Measurements from ENCODE around the gene PRM2.

The PRM2 gene

DNA sequence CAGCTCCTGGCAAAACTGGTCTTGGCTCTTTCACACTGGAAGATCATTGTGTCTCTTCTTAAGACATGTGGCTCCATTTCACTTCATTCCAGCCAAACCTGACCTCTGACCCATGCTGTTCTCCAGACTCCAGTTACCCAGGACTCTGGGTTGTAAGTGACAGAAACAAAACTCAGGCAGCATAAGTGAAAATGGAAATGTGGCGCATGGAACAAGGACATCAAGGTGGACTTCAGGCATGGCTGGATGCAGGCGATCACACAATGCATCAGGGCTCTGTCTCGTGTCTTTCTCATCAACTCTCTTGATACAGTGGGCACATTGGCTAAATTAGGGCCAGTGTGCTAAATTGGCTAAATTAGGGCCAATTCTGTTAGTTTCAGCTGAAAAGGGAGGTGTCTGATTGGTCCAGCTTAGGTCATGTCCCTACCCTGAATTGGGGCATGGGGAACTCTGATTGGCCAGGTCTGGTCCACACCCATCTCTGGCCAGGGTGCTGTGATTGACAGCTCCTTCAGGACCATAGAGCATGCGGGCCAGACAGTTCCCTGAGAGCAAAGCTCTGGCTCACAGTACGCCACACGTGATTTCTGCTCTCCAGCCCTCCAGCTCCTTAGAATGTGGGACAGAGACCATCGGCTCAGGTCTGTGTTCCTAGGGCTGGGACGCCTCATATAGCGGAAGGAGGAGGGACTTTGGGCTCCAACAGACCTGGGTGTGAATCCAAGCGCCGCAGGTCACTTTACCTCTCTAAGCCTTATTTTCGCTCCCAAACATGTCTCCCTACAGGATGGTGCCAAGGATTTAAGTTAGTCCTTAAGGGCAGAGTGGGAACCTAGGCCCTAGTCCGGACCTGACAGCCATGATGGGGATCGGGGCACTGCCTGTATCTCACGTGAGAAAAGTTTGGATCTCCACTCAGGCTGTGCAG, 37.7 kb downstream of the PRM2 start:
- Histone ChIP-seq H3K27ac (no peak overlapping the region), H3K27me3 (peaks cover 8% of the 10 kb centered on the region), H3K4me3 (ENCODE audit: low read depth in 1 of 2, low read length in 1 of 2) (no peak overlapping the region), H3K36me3 (no peaks in the 10 kb centered on the region), H3K9me3 (no peaks in the 10 kb centered on the region), H3K4me1 (ENCODE audit: control insufficient read depth in 1 of 2, insufficient read depth in 1 of 2, low read depth in 1 of 2, low read length in 1 of 2) (peaks cover 11 to 12% of the 10 kb centered on the region in 2 experiments)
- TF ChIP-seq, protein P1, sequence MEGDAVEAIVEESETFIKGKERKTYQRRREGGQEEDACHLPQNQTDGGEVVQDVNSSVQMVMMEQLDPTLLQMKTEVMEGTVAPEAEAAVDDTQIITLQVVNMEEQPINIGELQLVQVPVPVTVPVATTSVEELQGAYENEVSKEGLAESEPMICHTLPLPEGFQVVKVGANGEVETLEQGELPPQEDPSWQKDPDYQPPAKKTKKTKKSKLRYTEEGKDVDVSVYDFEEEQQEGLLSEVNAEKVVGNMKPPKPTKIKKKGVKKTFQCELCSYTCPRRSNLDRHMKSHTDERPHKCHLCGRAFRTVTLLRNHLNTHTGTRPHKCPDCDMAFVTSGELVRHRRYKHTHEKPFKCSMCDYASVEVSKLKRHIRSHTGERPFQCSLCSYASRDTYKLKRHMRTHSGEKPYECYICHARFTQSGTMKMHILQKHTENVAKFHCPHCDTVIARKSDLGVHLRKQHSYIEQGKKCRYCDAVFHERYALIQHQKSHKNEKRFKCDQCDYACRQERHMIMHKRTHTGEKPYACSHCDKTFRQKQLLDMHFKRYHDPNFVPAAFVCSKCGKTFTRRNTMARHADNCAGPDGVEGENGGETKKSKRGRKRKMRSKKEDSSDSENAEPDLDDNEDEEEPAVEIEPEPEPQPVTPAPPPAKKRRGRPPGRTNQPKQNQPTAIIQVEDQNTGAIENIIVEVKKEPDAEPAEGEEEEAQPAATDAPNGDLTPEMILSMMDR (IDR thresholded peaks at IDR 0.05): no peak

DNA sequence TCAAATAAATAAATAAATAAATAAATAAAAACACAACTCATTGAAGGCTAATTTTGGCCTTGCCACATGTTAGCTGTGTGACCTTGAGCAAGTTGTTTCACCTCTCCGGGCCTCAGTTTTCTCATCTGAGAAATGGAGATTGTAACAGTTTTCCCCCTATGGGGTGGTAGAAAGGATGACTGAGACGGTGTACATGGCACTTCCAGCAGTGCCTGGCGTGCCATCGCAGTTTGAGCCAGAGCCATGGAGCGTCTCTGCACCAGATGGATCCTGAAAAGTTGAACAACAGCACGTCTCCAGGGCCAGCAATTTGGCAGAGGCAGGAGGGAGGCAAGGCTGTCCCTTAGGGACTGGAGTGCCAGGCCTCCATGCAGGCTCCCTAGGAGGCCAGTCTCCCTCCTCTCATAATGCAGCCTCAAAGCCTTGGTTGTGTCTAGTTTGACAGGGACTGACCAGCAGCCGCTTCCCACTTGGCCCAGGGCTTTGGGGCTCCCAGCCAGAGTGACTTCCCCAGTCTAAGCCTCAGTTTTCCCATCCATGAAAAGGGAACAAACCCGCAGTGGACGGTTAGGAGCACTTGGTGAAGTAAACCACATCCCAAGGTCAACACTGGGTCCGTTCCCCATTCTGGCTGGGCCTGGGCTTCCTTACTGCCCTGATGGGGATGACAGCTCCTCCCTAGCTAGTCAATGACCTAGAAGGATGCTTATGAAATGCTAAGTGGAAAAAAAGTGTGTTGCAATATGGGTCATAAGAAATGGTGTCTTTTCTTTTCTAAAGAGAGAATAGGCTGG, 39.6 kb downstream of the PRM2 start:
- no peaks in the 10 kb centered on the region for H3K9me3 ChIP-seq
- no peaks in the 10 kb centered on the region for H3K36me3 ChIP-seq
- no peak overlapping the region for H3K27ac ChIP-seq
- peaks cover 10% of the 10 kb centered on the region for H3K27me3 ChIP-seq
- H3K4me1 ChIP-seq (ENCODE audit: control insufficient read depth in 1 of 2, insufficient read depth in 1 of 2, low read depth in 1 of 2, low read length in 1 of 2): peaks cover 18 to 22% of the 10 kb centered on the region in 2 experiments
- no peak overlapping the region for H3K4me3 ChIP-seq (ENCODE audit: low read depth in 1 of 2, low read length in 1 of 2)
- TF ChIP-seq, protein P1 (IDR thresholded peaks at IDR 0.05): no peak

DNA sequence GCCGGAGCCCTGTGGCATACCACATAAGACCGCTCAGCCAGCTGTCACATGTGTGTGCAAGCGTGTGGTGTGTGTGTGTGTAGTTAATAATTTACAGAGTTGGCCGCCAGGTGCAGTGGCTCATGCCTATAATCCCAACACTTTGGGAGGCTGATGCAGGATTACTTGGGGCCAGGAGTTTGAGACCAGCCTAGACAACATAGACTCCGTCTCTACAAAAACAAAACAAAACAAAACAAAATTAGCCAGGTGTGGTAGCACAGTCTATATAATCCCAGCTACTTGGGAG, 40.6 kb downstream of the PRM2 start:
- H3K27me3 ChIP-seq: peaks cover 10% of the 10 kb centered on the region
- no peaks in the 10 kb centered on the region for H3K9me3 ChIP-seq
- peaks cover 18 to 22% of the 10 kb centered on the region in 2 experiments for H3K4me1 ChIP-seq (ENCODE audit: control insufficient read depth in 1 of 2, insufficient read depth in 1 of 2, low read depth in 1 of 2, low read length in 1 of 2)
- TF ChIP-seq, protein P1 (IDR thresholded peaks at IDR 0.05): no peak
- H3K4me3 ChIP-seq (ENCODE audit: low read depth in 1 of 2, low read length in 1 of 2): no peak overlapping the region
- no peak overlapping the region for H3K27ac ChIP-seq
- no peaks in the 10 kb centered on the region for H3K36me3 ChIP-seq

DNA sequence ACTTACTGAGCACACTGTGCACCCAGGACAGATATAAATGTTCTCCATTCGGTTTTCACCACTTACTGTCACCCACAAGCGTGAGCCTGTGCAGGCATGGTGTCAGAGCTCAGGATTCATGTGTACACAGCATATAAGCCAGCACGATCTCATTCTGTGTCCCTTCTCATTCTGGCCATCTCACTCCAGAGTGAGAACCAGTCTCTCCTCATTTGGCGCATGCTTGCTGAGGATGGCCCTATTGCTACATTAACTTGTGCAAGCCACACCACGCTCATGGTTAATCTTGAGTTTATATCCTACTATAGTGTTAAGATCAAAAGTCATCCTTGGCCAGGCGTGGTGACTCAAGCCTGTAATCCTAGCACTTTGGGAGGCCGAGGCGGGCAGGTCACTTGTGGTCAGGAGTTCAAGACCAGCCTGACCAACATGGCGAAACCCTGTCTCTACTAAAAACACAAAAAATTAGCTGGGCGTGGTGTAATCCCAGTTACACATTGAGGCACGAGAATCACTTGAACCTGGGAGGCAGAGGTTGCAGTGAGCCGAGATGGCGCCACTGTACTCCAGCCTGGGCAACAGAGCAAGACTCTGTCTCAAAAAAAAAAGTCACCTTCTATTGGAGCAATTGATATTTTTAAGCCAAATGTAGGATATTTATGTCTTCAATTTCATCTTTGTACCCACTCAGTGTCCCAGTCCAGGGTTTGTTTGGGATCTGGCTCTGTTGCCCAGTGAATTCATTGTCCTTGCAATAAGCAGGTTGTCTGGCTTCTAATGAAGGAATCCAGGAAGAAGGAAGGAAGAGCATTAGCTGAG, 41.2 kb downstream of the PRM2 start:
- no peaks in the 10 kb centered on the region for H3K9me3 ChIP-seq
- H3K4me3 ChIP-seq (ENCODE audit: low read depth in 1 of 2, low read length in 1 of 2): no peak overlapping the region
- peaks cover 18 to 22% of the 10 kb centered on the region in 2 experiments for H3K4me1 ChIP-seq (ENCODE audit: control insufficient read depth in 1 of 2, insufficient read depth in 1 of 2, low read depth in 1 of 2, low read length in 1 of 2)
- peaks cover 10% of the 10 kb centered on the region for H3K27me3 ChIP-seq
- TF ChIP-seq, protein P1 (IDR thresholded peaks at IDR 0.05): no peak
- H3K27ac ChIP-seq: no peak overlapping the region
- no peaks in the 10 kb centered on the region for H3K36me3 ChIP-seq

DNA sequence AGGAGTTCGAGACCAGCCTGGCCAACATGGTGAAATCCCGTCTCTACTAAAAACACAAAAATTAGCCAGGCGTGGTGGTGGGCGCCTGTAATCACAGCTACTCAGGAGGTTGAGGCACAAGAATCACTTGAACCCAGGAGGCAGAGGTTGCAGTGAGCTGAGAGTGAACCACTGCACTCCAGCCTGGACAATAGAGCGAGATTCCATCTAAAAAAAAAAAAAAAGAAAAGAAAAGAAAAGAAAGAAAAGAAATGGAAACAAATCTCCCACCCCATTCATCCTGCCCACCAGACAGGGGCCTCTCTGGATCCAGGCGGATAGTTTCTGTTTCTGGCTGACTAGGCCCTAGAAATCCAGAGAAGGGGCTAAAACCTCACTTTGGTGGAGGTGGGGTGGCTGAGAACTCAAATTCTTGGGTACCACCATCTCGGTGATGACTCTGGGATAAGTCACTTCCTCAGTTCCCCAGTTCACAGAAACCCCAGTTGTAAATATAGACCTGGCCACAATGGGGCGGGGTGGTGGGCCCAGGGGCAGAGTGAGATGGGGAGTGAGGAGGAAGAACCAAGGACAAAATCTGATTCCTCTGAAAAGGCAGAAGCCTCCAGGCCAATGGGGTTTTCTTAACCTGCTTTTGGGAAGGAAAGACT, 42.4 kb downstream of the PRM2 start:
- Histone ChIP-seq H3K36me3 (no peaks in the 10 kb centered on the region), H3K27me3 (peaks cover 10% of the 10 kb centered on the region), H3K4me3 (ENCODE audit: low read depth in 1 of 2, low read length in 1 of 2) (no peak overlapping the region), H3K9me3 (no peaks in the 10 kb centered on the region), H3K4me1 (ENCODE audit: control insufficient read depth in 1 of 2, insufficient read depth in 1 of 2, low read depth in 1 of 2, low read length in 1 of 2) (peaks cover 18 to 22% of the 10 kb centered on the region in 2 experiments), H3K27ac (no peak overlapping the region)
- TF ChIP-seq, protein P1 (IDR thresholded peaks at IDR 0.05): no peak
